HEK293 (cell line): ENCODE measurements around the gene PKP4.

Experiments used
- CTCF ChIA-PET: fragments of 350-600 bp; formaldehyde crosslinking; extraction: SDS; loops from one replicate; lab custom pipeline; 2021; ENCODE audit warnings: antibody characterized with exemption; lab: Yijun Ruan, JAX
- POLR2A ChIA-PET: fragments of 300-600 bp; formaldehyde crosslinking; extraction: SDS; loops from one replicate; lab custom pipeline; 2020; ENCODE audit warnings: antibody characterized with exemption, inconsistent platforms; lab: Yijun Ruan, JAX
- H3K27ac ChIP-seq: fragments of 200-500 bp; sonication (Bioruptor generic); 2 replicates; pipeline ENCODE4 v1.5.1; 2014; ENCODE audit warnings: low read depth, low read length, control low read depth, inconsistent platforms; ENCODE audit errors: extremely low read depth
- H3K36me3 ChIP-seq, 2 experiments: fragments of 200-500 bp in 1 of 2; sonication (Bioruptor generic) in 1 of 2; 1 replicate in 1 of 2; 2 replicates in 1 of 2; pipeline ENCODE4 v1.5.1; 2014 to 2017; ENCODE audit warnings: inconsistent platforms in 2 of 2, low read length in 2 of 2; ENCODE audit not compliant: control insufficient read depth in 2 of 2, insufficient read depth in 1 of 2
- H3K4me1 ChIP-seq: fragments of 200-500 bp; sonication (Bioruptor generic); 2 replicates; pipeline ENCODE4 v1.5.1; 2014; ENCODE audit warnings: mild to moderate bottlenecking, low read length, inconsistent platforms; ENCODE audit not compliant: control insufficient read depth, insufficient read depth
- H3K4me3 ChIP-seq: 2 replicates; pipeline ENCODE4 v1.5.1; 2011; ENCODE audit warnings: low read depth, mild to moderate bottlenecking, control low read depth, low read length, moderate library complexity
- H3K9me3 ChIP-seq: fragments of 200-500 bp; sonication (Bioruptor generic); 2 replicates; pipeline ENCODE4 v1.5.1; 2014; ENCODE audit warnings: low read depth, low read length, inconsistent platforms; ENCODE audit not compliant: control insufficient read depth, insufficient read depth
- GLIS2 ChIP-seq: fragments of 450-650 bp; formaldehyde crosslinking; IDR thresholded peaks from 2 replicates; pipeline ENCODE4 v1.5.1; 2016; ENCODE audit warnings: missing biosample characterization, missing genetic modification characterization
- KLF10 ChIP-seq: fragments of 450-650 bp; IDR thresholded peaks from 2 replicates; pipeline ENCODE4 v1.5.1; 2018; ENCODE audit warnings: missing biosample characterization, mild to moderate bottlenecking, missing genetic modification characterization
- PRDM1 ChIP-seq: fragments of 450-650 bp; formaldehyde crosslinking; IDR thresholded peaks from 2 replicates; pipeline ENCODE4; 2016; ENCODE audit warnings: missing biosample characterization, missing genetic modification characterization
- PRDM4 ChIP-seq: fragments of 450-650 bp; formaldehyde crosslinking; IDR thresholded peaks from 2 replicates; pipeline ENCODE4 v1.5.1; 2017; ENCODE audit warnings: missing biosample characterization, missing genetic modification characterization
- SCRT1 ChIP-seq: fragments of 450-650 bp; formaldehyde crosslinking; IDR thresholded peaks from 2 replicates; pipeline ENCODE4 v1.5.1; 2016; ENCODE audit warnings: missing biosample characterization, missing genetic modification characterization, borderline replicate concordance
- SP2 ChIP-seq: fragments of 450-650 bp; formaldehyde crosslinking; IDR thresholded peaks from 2 replicates; pipeline ENCODE4 v1.5.1; 2016; ENCODE audit warnings: missing biosample characterization, missing genetic modification characterization
- ZBTB1 ChIP-seq: fragments of 450-650 bp; formaldehyde crosslinking; IDR thresholded peaks from 2 replicates; pipeline ENCODE4 v1.5.1; 2016; ENCODE audit warnings: missing biosample characterization, missing genetic modification characterization
- ZBTB21 ChIP-seq: fragments of 450-650 bp; formaldehyde crosslinking; IDR thresholded peaks from 2 replicates; pipeline ENCODE4 v1.5.1; 2017; ENCODE audit warnings: missing biosample characterization, missing genetic modification characterization
- ZBTB44 ChIP-seq: fragments of 450-650 bp; IDR thresholded peaks from 2 replicates; pipeline ENCODE4 v1.5.1; 2018; ENCODE audit warnings: missing biosample characterization, mild to moderate bottlenecking, missing genetic modification characterization
- ZFP37 ChIP-seq: fragments of 450-650 bp; formaldehyde crosslinking; IDR thresholded peaks from 2 replicates; pipeline ENCODE4 v1.5.1; 2016; ENCODE audit warnings: missing biosample characterization, missing genetic modification characterization
- ZNF112 ChIP-seq: fragments of 450-650 bp; formaldehyde crosslinking; IDR thresholded peaks from 2 replicates; pipeline ENCODE4 v1.5.0; 2017; ENCODE audit warnings: missing biosample characterization, missing genetic modification characterization
- ZNF214 ChIP-seq: fragments of 450-650 bp; formaldehyde crosslinking; IDR thresholded peaks from 2 replicates; pipeline ENCODE4 v1.5.1; 2017; ENCODE audit warnings: missing biosample characterization, mild to moderate bottlenecking, missing genetic modification characterization, borderline replicate concordance
- ZNF24 ChIP-seq: fragments of 450-650 bp; formaldehyde crosslinking; IDR thresholded peaks from 2 replicates; pipeline ENCODE4 v1.5.1; 2016; ENCODE audit warnings: missing biosample characterization, missing genetic modification characterization
- ZNF354C ChIP-seq: fragments of 450-650 bp; formaldehyde crosslinking; IDR thresholded peaks from 2 replicates; pipeline ENCODE4 v1.5.1; 2016; ENCODE audit warnings: missing biosample characterization, missing genetic modification characterization, low read depth, borderline replicate concordance
- ZNF37A ChIP-seq: fragments of 450-650 bp; IDR thresholded peaks from 2 replicates; pipeline ENCODE4 v1.5.1; 2018; ENCODE audit warnings: missing biosample characterization, missing genetic modification characterization
- ZNF488 ChIP-seq: fragments of 450-650 bp; formaldehyde crosslinking; IDR thresholded peaks from 2 replicates; pipeline ENCODE4 v1.5.1; 2016; ENCODE audit warnings: missing biosample characterization, missing genetic modification characterization
- ZNF530 ChIP-seq: fragments of 450-650 bp; formaldehyde crosslinking; IDR thresholded peaks from 2 replicates; pipeline ENCODE4 v1.5.1; 2016; ENCODE audit warnings: low read depth, missing biosample characterization, missing genetic modification characterization
- ZNF561 ChIP-seq: fragments of 450-650 bp; IDR thresholded peaks from 2 replicates; pipeline ENCODE4 v1.5.1; 2018; ENCODE audit warnings: missing biosample characterization, missing genetic modification characterization, borderline replicate concordance
- ZNF624 ChIP-seq: fragments of 450-650 bp; formaldehyde crosslinking; IDR thresholded peaks from 2 replicates; pipeline ENCODE4 v1.5.1; 2017; ENCODE audit warnings: missing biosample characterization, missing genetic modification characterization
- ZNF654 ChIP-seq: fragments of 450-650 bp; formaldehyde crosslinking; IDR thresholded peaks from 2 replicates; pipeline ENCODE4 v1.5.1; 2016; ENCODE audit warnings: low read depth, missing biosample characterization, missing genetic modification characterization
- ZNF660 ChIP-seq: fragments of 450-650 bp; IDR thresholded peaks from 2 replicates; pipeline ENCODE4 v1.5.1; 2018; ENCODE audit warnings: missing biosample characterization, mild to moderate bottlenecking, missing genetic modification characterization
- ZNF701 ChIP-seq: fragments of 450-650 bp; formaldehyde crosslinking; IDR thresholded peaks from 2 replicates; pipeline ENCODE4 v1.5.1; 2016; ENCODE audit warnings: missing biosample characterization, missing genetic modification characterization
- ZNF777 ChIP-seq: fragments of 450-650 bp; formaldehyde crosslinking; IDR thresholded peaks from 2 replicates; pipeline ENCODE4 v1.5.1; 2017; ENCODE audit warnings: missing biosample characterization, missing genetic modification characterization, borderline replicate concordance
- TF ChIP-seq, protein P1 (sequence below): fragments of 450-650 bp; formaldehyde crosslinking; IDR thresholded peaks from 2 replicates; pipeline ENCODE4 v1.5.1; 2016; ENCODE audit warnings: missing biosample characterization, missing genetic modification characterization
- TF ChIP-seq, protein P2 (sequence below): fragments of 450-650 bp; formaldehyde crosslinking; IDR thresholded peaks from 2 replicates; pipeline ENCODE4 v1.5.0; 2017; ENCODE audit warnings: missing biosample characterization, missing genetic modification characterization, borderline replicate concordance
- TF ChIP-seq, protein P3 (sequence below): fragments of 450-650 bp; formaldehyde crosslinking; IDR thresholded peaks from 2 replicates; pipeline ENCODE4 v1.5.1; 2017; ENCODE audit warnings: missing biosample characterization, missing genetic modification characterization

PKP4 gene

GRCh38 chr2:158603205-158603604, 146.5 kb downstream of the PKP4 start (continued):
- TF ChIP-seq ZNF24, result no peak
- no peak for TF ChIP-seq SCRT1

DNA sequence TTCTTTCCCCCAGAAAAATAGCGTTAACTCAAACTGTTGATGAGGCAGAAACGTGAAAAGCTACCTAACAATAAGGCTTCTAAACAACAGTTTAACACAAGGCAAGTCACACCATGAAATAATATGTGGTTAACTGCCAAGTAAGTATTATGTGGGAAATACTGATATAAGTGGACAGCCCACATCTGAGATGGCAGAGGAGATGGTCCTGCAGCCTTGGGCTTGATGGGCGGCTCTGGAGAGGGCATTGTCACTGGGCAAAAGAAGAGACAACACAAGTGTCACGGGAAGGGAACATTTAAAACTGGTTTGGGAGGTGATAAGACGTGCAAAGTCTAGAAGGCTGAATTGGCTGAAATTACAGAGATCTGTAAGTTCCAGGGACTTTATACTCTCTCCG, 147.2 kb downstream of the PKP4 start:
- no peaks in the 10 kb centered on the region for H3K9me3 ChIP-seq
- ChIA-PET CTCF (no interaction called here), POLR2A (no interaction called here)
- H3K36me3 ChIP-seq, result peaks cover 0 to 5% of the 10 kb centered on the region in 2 experiments; a peak in 1 of 3 replicates
- no peaks in the 10 kb centered on the region for H3K4me1 ChIP-seq
- H3K4me3 ChIP-seq, result no peak overlapping the region
- no peak overlapping the region for H3K27ac ChIP-seq
- TF ChIP-seq, protein P1, sequence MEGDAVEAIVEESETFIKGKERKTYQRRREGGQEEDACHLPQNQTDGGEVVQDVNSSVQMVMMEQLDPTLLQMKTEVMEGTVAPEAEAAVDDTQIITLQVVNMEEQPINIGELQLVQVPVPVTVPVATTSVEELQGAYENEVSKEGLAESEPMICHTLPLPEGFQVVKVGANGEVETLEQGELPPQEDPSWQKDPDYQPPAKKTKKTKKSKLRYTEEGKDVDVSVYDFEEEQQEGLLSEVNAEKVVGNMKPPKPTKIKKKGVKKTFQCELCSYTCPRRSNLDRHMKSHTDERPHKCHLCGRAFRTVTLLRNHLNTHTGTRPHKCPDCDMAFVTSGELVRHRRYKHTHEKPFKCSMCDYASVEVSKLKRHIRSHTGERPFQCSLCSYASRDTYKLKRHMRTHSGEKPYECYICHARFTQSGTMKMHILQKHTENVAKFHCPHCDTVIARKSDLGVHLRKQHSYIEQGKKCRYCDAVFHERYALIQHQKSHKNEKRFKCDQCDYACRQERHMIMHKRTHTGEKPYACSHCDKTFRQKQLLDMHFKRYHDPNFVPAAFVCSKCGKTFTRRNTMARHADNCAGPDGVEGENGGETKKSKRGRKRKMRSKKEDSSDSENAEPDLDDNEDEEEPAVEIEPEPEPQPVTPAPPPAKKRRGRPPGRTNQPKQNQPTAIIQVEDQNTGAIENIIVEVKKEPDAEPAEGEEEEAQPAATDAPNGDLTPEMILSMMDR (tag by site-specific recombination), result no peak
- TF ChIP-seq GLIS2 (no peak), ZNF530 (no peak), ZFP37 (no peak), ZNF354C (tag by site-specific recombination) (no peak), ZBTB21 (tag by site-specific recombination) (no peak), ZNF660 (no peak), ZNF777 (tag by site-specific recombination) (no peak), ZBTB1 (tag by site-specific recombination) (no peak), ZNF214 (no peak), ZNF488 (no peak), ZNF701 (tag by site-specific recombination) (no peak), ZNF37A (tag by site-specific recombination) (no peak), ZNF112 (tag by site-specific recombination) (no peak), ZNF624 (no peak), PRDM1 (no peak), ZNF24 (no peak)
- TF ChIP-seq, protein P2, sequence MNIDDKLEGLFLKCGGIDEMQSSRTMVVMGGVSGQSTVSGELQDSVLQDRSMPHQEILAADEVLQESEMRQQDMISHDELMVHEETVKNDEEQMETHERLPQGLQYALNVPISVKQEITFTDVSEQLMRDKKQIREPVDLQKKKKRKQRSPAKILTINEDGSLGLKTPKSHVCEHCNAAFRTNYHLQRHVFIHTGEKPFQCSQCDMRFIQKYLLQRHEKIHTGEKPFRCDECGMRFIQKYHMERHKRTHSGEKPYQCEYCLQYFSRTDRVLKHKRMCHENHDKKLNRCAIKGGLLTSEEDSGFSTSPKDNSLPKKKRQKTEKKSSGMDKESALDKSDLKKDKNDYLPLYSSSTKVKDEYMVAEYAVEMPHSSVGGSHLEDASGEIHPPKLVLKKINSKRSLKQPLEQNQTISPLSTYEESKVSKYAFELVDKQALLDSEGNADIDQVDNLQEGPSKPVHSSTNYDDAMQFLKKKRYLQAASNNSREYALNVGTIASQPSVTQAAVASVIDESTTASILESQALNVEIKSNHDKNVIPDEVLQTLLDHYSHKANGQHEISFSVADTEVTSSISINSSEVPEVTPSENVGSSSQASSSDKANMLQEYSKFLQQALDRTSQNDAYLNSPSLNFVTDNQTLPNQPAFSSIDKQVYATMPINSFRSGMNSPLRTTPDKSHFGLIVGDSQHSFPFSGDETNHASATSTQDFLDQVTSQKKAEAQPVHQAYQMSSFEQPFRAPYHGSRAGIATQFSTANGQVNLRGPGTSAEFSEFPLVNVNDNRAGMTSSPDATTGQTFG (tag by site-specific recombination), result no peak

- no peaks in the 10 kb centered on the region for H3K4me1 ChIP-seq
- H3K27ac ChIP-seq, result no peak overlapping the region
- H3K4me3 ChIP-seq, result no peak overlapping the region
- ChIA-PET POLR2A (no interaction called here), CTCF (interaction anchor here (0.6 to 0.7 kb wide), 2 partner anchors 9 to 43 kb away, joined by 3 read pairs; no protein-coding TSS in a partner anchor)
- H3K9me3 ChIP-seq, result no peaks in the 10 kb centered on the region
- H3K36me3 ChIP-seq, result no peaks in the 10 kb centered on the region
- TF ChIP-seq SP2 (tag by site-specific recombination) (no peak), ZNF561 (no peak), ZBTB44 (no peak), ZNF654 (tag by site-specific recombination) (no peak), KLF10 (no peak), PRDM4 (tag by site-specific recombination) (no peak)
- TF ChIP-seq, protein P3, sequence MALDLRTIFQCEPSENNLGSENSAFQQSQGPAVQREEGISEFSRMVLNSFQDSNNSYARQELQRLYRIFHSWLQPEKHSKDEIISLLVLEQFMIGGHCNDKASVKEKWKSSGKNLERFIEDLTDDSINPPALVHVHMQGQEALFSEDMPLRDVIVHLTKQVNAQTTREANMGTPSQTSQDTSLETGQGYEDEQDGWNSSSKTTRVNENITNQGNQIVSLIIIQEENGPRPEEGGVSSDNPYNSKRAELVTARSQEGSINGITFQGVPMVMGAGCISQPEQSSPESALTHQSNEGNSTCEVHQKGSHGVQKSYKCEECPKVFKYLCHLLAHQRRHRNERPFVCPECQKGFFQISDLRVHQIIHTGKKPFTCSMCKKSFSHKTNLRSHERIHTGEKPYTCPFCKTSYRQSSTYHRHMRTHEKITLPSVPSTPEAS (tag by site-specific recombination), result no peak
Observed at GRCh38 chr2:158610059-158610458, 153.3 kb downstream of the PKP4 start.
